HEK293T (cell line): ENCODE data around the gene LCE7A.

Experiments used
- ARNT ChIP-seq: fragments of 450-650 bp; IDR thresholded peaks from 2 replicates; pipeline ENCODE4 v1.6.1; 2017; ENCODE audit warnings: mild to moderate bottlenecking
- BHLHE40 ChIP-seq: fragments of 450-650 bp; IDR thresholded peaks from 2 replicates; pipeline ENCODE4 v1.6.1; 2016; ENCODE audit warnings: mild to moderate bottlenecking, moderate library complexity, borderline replicate concordance
- CTBP1 ChIP-seq: fragments of 450-650 bp; IDR thresholded peaks from 2 replicates; pipeline ENCODE4 v1.6.1; 2016; ENCODE audit warnings: borderline replicate concordance
- ELF4 ChIP-seq: fragments of 450-650 bp; IDR thresholded peaks from 2 replicates; pipeline ENCODE4 v1.6.1; 2017; ENCODE audit warnings: antibody characterized with exemption
- FOXA1 ChIP-seq: fragments of 450-650 bp; IDR thresholded peaks from 2 replicates; pipeline ENCODE4 v1.6.1; 2016; ENCODE audit warnings: mild to moderate bottlenecking
- FOXK2 ChIP-seq: fragments of 450-650 bp; IDR thresholded peaks from 2 replicates; pipeline ENCODE4 v1.6.1; 2016; ENCODE audit warnings: mild to moderate bottlenecking
- FOXM1 ChIP-seq: fragments of 450-650 bp; IDR thresholded peaks from 2 replicates; pipeline ENCODE4 v1.6.1; 2017; ENCODE audit warnings: mild to moderate bottlenecking, borderline replicate concordance
- HDGF ChIP-seq: fragments of 450-650 bp; IDR thresholded peaks from 2 replicates; pipeline ENCODE4 v1.6.1; 2017; ENCODE audit warnings: antibody characterized with exemption, borderline replicate concordance
- L3MBTL2 ChIP-seq: fragments of 450-650 bp; conservative IDR thresholded peaks from 2 replicates; pipeline ENCODE4 v1.6.1; 2016; ENCODE audit warnings: mild to moderate bottlenecking
- NFRKB ChIP-seq: fragments of 450-650 bp; IDR thresholded peaks from 2 replicates; pipeline ENCODE4 v1.6.1; 2016; ENCODE audit warnings: mild to moderate bottlenecking, moderate library complexity
- SP1 ChIP-seq: fragments of 450-650 bp; IDR thresholded peaks from 2 replicates; pipeline ENCODE4 v1.6.1; 2017
- SUZ12 ChIP-seq: fragments of 450-650 bp; IDR thresholded peaks from 2 replicates; pipeline ENCODE4 v1.6.1; 2016; ENCODE audit warnings: mild to moderate bottlenecking
- TARDBP ChIP-seq: fragments of 450-650 bp; IDR thresholded peaks from 2 replicates; pipeline ENCODE4 v1.6.1; 2016
- ZNF384 ChIP-seq: fragments of 450-650 bp; IDR thresholded peaks from 2 replicates; pipeline ENCODE4 v1.6.1; 2016

GRCh38 chr1:152884506-152884905, 24.7 kb downstream of the LCE7A start:
- TF ChIP-seq FOXM1 (no peak), SUZ12 (no peak), L3MBTL2 (no peak), FOXA1 (no peak), ZNF384 (no peak), FOXK2 (no peak), SP1 (no peak), ELF4 (no peak), CTBP1 (no peak), NFRKB (no peak), TARDBP (no peak), ARNT (no peak), BHLHE40 (no peak), HDGF (no peak)
